Liver (tissue), 9 donors: ENCODE results near the gene LIPE. TPM values are rescaled to one million over a fixed set of nuclear protein-coding genes. Genes with fewer than 3 reads are reported as not detected.

ENCODE experiments used
- DNase-seq: peaks from one replicate; pipeline ENCODE4 v3.0.0-alpha.2; 2017; ENCODE audit warnings: low spot score
- H3K27ac ChIP-seq, 2 donors: one replicate each; pipeline ENCODE4 v1.7.0; 2013; ENCODE audit warnings: inconsistent platforms in 2 of 2, low read length in 2 of 2, control low read depth in 1 of 2, low read depth in 1 of 2, mild to moderate bottlenecking in 1 of 2
- H3K27me3 ChIP-seq, 4 donors: one replicate each; pipeline versions ENCODE4 v1.6.1 to v1.7.0; 2013; ENCODE audit warnings: low read length in 3 of 4, inconsistent platforms in 1 of 4, mild to moderate bottlenecking in 1 of 4, moderate library complexity in 1 of 4; ENCODE audit not compliant: control insufficient read depth in 4 of 4, insufficient read depth in 4 of 4
- H3K36me3 ChIP-seq, 4 donors: one replicate each; pipeline versions ENCODE4 v1.6.1 to v1.7.0; 2013; ENCODE audit warnings: low read length in 3 of 4, mild to moderate bottlenecking in 3 of 4, low read depth in 1 of 4, moderate library complexity in 1 of 4; ENCODE audit not compliant: control insufficient read depth in 4 of 4, insufficient read depth in 3 of 4
- H3K4me1 ChIP-seq, 4 donors: one replicate each; pipeline versions ENCODE4 v1.6.1 to v1.7.0; 2013; ENCODE audit warnings: low read length in 3 of 4, mild to moderate bottlenecking in 3 of 4, moderate library complexity in 1 of 4; ENCODE audit not compliant: control insufficient read depth in 4 of 4, insufficient read depth in 4 of 4
- H3K4me3 ChIP-seq, 3 donors: one replicate each; pipeline versions ENCODE4 v1.6.1 to v1.7.0; 2013; ENCODE audit warnings: low read length in 3 of 3, control low read depth in 1 of 3, low read depth in 1 of 3, mild to moderate bottlenecking in 1 of 3
- H3K9ac ChIP-seq, 2 donors: one replicate each; pipeline ENCODE4 v1.7.0; 2013; ENCODE audit warnings: low read length in 2 of 2, mild to moderate bottlenecking in 2 of 2, moderate library complexity in 2 of 2, control low read depth in 1 of 2, low read depth in 1 of 2
- H3K9me3 ChIP-seq, 4 donors: one replicate each; pipeline versions ENCODE4 v1.6.1 to v1.7.0; 2013; ENCODE audit warnings: low read length in 3 of 4; ENCODE audit not compliant: control insufficient read depth in 4 of 4
- CTCF ChIP-seq: fragments of 150-350 bp; IDR thresholded peaks from 2 replicates; pipeline ENCODE4 v1.5.1; 2017; ENCODE audit warnings: improper control_type of control experiment, low read depth, low read length; ENCODE audit not compliant: missing input control
- EGR1 ChIP-seq, 2 donors: IDR thresholded peaks; 2 replicates each; pipeline ENCODE4 v1.6.1; 2016 to 2018; ENCODE audit warnings: antibody characterized with exemption in 2 of 2, low read depth in 2 of 2
- FOXA1 ChIP-seq: IDR thresholded peaks from 2 replicates; pipeline ENCODE4 v1.6.1; 2016; ENCODE audit warnings: antibody characterized with exemption
- GABPA ChIP-seq, 2 donors: IDR thresholded peaks in 1 of 2; conservative IDR thresholded peaks in 1 of 2; 2 replicates each; pipeline ENCODE4 v1.6.1; 2016; ENCODE audit warnings: antibody characterized with exemption in 2 of 2, mild to moderate bottlenecking in 1 of 2, moderate library complexity in 1 of 2
- HNF4A ChIP-seq, 2 donors: conservative IDR thresholded peaks; 2 replicates each; pipeline ENCODE4 v1.6.1; 2016; ENCODE audit warnings: antibody characterized with exemption in 2 of 2, mild to moderate bottlenecking in 2 of 2
- HNF4G ChIP-seq: IDR thresholded peaks from 2 replicates; pipeline ENCODE4 v1.6.1; 2016; ENCODE audit warnings: antibody characterized with exemption
- JUND ChIP-seq, 2 donors: IDR thresholded peaks; 2 replicates each; pipeline ENCODE4 v1.6.1; 2016; ENCODE audit warnings: antibody characterized with exemption in 2 of 2
- MAX ChIP-seq: IDR thresholded peaks from 2 replicates; pipeline ENCODE4 v1.6.1; 2016; ENCODE audit warnings: antibody characterized with exemption
- NR2F2 ChIP-seq: IDR thresholded peaks from 2 replicates; pipeline ENCODE4 v1.6.1; 2016; ENCODE audit warnings: antibody characterized with exemption
- RAD21 ChIP-seq, 2 donors: IDR thresholded peaks; 2 replicates each; pipeline ENCODE4 v1.6.1; 2016; ENCODE audit warnings: antibody characterized with exemption in 2 of 2, mild to moderate bottlenecking in 2 of 2
- REST ChIP-seq: IDR thresholded peaks from 2 replicates; pipeline ENCODE4 v1.6.1; 2016; ENCODE audit warnings: antibody characterized with exemption, mild to moderate bottlenecking
- RXRA ChIP-seq, 2 donors: IDR thresholded peaks; 2 replicates each; pipeline ENCODE4 v1.6.1; 2017 to 2018; ENCODE audit warnings: antibody characterized with exemption in 2 of 2, mild to moderate bottlenecking in 1 of 2
- SP1 ChIP-seq: IDR thresholded peaks from 2 replicates; pipeline ENCODE4 v1.6.1; 2018; ENCODE audit warnings: antibody characterized with exemption, mild to moderate bottlenecking
- WGBS: extraction: QIAGEN DNeasy Blood & Tissue Kit; methylation state at CpG from one replicate; pipeline ENCODE4 v1.1.7; 2013; 5-methylcytosine and 5-hydroxymethylcytosine counted together
- polyA plus RNA-seq, 2 donors: library from polyadenylated mRNA; stranded (reverse) in 1 of 2; unstranded in 1 of 2; fragments of 200-250 nt in 1 of 2; fragments of >200 nt in 1 of 2; fragmentation: Nextera tagmentation in 1 of 2; extraction: Ambion mirVana in 1 of 2; gene quantifications; one replicate each; pipeline versions ENCODE4 v1.2.1 to v1.2.3, GENCODE V29; 2013 to 2015
- total RNA-seq, 2 donors: library from RNA; depleted of rRNA; stranded (reverse); fragments of >200 nt; gene quantifications; one replicate each; pipeline ENCODE4 v1.2.3, GENCODE V29; 2014
- donor health status: healthy.
- donor health status: healthy.
- donor health status: healthy.
- donor health status: healthy.
- donor health status: healthy.

The LIPE gene
- total and polyA plus RNA-seq, 4 donors = 0.88 to 4.7 (median 1.5) TPM

- WGBS = 96% methylated on average over 15 of the region's 15 CpGs
- H3K9me3 ChIP-seq = peaks cover 0 to 7% (median 5%) of the 10 kb centered on the region in 4 donors
- no peak for DNase-seq
- H3K9ac ChIP-seq = no peak overlapping the region
- no peak overlapping the region for H3K27ac ChIP-seq
- H3K36me3 ChIP-seq = peaks cover 2 to 6% (median 4%) of the 10 kb centered on the region in 4 donors
- H3K4me1 ChIP-seq = no peaks in the 10 kb centered on the region
- no peak overlapping the region for H3K4me3 ChIP-seq
- TF ChIP-seq HNF4A (conservative IDR thresholded peaks at IDR 0.05) (no peak), RXRA (IDR thresholded peaks at IDR 0.05) (no peak)
- H3K27me3 ChIP-seq = no peaks in the 10 kb centered on the region
These were observed 58.4 kb downstream of the LIPE start for GRCh38 chr19:42368765-42369164.

GRCh38 chr19:42368360-42368759, 58.8 kb downstream of the LIPE start:
- 97% methylated on average over 11 of the region's 11 CpGs for WGBS
- Histone ChIP-seq H3K27ac (no peak overlapping the region), H3K36me3 (peaks cover 2 to 11% (median 8%) of the 10 kb centered on the region in 4 donors), H3K27me3 (no peaks in the 10 kb centered on the region), H3K9ac (no peak overlapping the region), H3K4me3 (no peak overlapping the region), H3K9me3 (peaks cover 0 to 10% (median 7%) of the 10 kb centered on the region in 4 donors), H3K4me1 (no peaks in the 10 kb centered on the region)
- DNase-seq = no peak
- TF ChIP-seq JUND (IDR thresholded peaks at IDR 0.05) = no peak
- no peak for TF ChIP-seq MAX
- no peak for TF ChIP-seq CTCF
- no peak for TF ChIP-seq EGR1 (IDR thresholded peaks at IDR 0.05; ENCODE audit: low read depth in 2 of 2)
- no peak for TF ChIP-seq NR2F2
- TF ChIP-seq HNF4A (conservative IDR thresholded peaks at IDR 0.05) = no peak
- no peak for TF ChIP-seq REST
- no peak for TF ChIP-seq RAD21 (IDR thresholded peaks at IDR 0.05)

- no peaks in the 10 kb centered on the region for H3K27me3 ChIP-seq
- no peak for TF ChIP-seq RAD21 (IDR thresholded peaks at IDR 0.05)
- TF ChIP-seq REST = no peak
- no peak for TF ChIP-seq GABPA (IDR thresholded peaks at IDR 0.05 in 1 of 2, conservative IDR thresholded peaks at IDR 0.05 in 1 of 2)
- no peak for TF ChIP-seq HNF4G
- no peak for TF ChIP-seq SP1
- TF ChIP-seq NR2F2 = no peak
- TF ChIP-seq HNF4A (conservative IDR thresholded peaks at IDR 0.05) = no peak
- TF ChIP-seq FOXA1 = no peak
- peaks cover 1 to 10% (median 8%) of the 10 kb centered on the region in 4 donors for H3K9me3 ChIP-seq
- 96% methylated on average over 4 of the region's 4 CpGs for WGBS
- no peaks in the 10 kb centered on the region for H3K4me1 ChIP-seq
- H3K27ac ChIP-seq = no peak overlapping the region
- peaks cover 4 to 15% (median 12%) of the 10 kb centered on the region in 4 donors for H3K36me3 ChIP-seq
- no peak overlapping the region for H3K4me3 ChIP-seq
- no peak for DNase-seq
- H3K9ac ChIP-seq = no peak overlapping the region
These were observed 59.3 kb downstream of the LIPE start for GRCh38 chr19:42367929-42368328.
